HEK293 (cell line): ENCODE data around the gene FSHR.

Source experiments
- CTCF ChIA-PET: fragments of 350-600 bp; formaldehyde crosslinking; extraction: SDS; loops from one replicate; lab custom pipeline; 2021; ENCODE audit warnings: antibody characterized with exemption; lab: Yijun Ruan, JAX
- POLR2A ChIA-PET: fragments of 300-600 bp; formaldehyde crosslinking; extraction: SDS; loops from one replicate; lab custom pipeline; 2020; ENCODE audit warnings: antibody characterized with exemption, inconsistent platforms; lab: Yijun Ruan, JAX
- H3K27ac ChIP-seq: fragments of 200-500 bp; sonication (Bioruptor generic); 2 replicates; pipeline ENCODE4 v1.5.1; 2014; ENCODE audit warnings: low read depth, low read length, control low read depth, inconsistent platforms; ENCODE audit errors: extremely low read depth
- H3K36me3 ChIP-seq, 2 experiments: fragments of 200-500 bp in 1 of 2; sonication (Bioruptor generic) in 1 of 2; 1 replicate in 1 of 2; 2 replicates in 1 of 2; pipeline ENCODE4 v1.5.1; 2014 to 2017; ENCODE audit warnings: inconsistent platforms in 2 of 2, low read length in 2 of 2; ENCODE audit not compliant: control insufficient read depth in 2 of 2, insufficient read depth in 1 of 2
- H3K4me1 ChIP-seq: fragments of 200-500 bp; sonication (Bioruptor generic); 2 replicates; pipeline ENCODE4 v1.5.1; 2014; ENCODE audit warnings: mild to moderate bottlenecking, low read length, inconsistent platforms; ENCODE audit not compliant: control insufficient read depth, insufficient read depth
- H3K4me3 ChIP-seq: 2 replicates; pipeline ENCODE4 v1.5.1; 2011; ENCODE audit warnings: low read depth, mild to moderate bottlenecking, control low read depth, low read length, moderate library complexity
- H3K9me3 ChIP-seq: fragments of 200-500 bp; sonication (Bioruptor generic); 2 replicates; pipeline ENCODE4 v1.5.1; 2014; ENCODE audit warnings: low read depth, low read length, inconsistent platforms; ENCODE audit not compliant: control insufficient read depth, insufficient read depth
- KLF10 ChIP-seq: fragments of 450-650 bp; IDR thresholded peaks from 2 replicates; pipeline ENCODE4 v1.5.1; 2018; ENCODE audit warnings: missing biosample characterization, mild to moderate bottlenecking, missing genetic modification characterization
- MZF1 ChIP-seq: fragments of 450-650 bp; formaldehyde crosslinking; IDR thresholded peaks from 2 replicates; pipeline ENCODE4 v1.5.1; 2017; ENCODE audit warnings: missing biosample characterization, missing genetic modification characterization, borderline replicate concordance
- SP7 ChIP-seq: fragments of 450-650 bp; formaldehyde crosslinking; IDR thresholded peaks from 2 replicates; pipeline ENCODE4 v1.5.1; 2016; ENCODE audit warnings: missing biosample characterization, missing genetic modification characterization
- WT1 ChIP-seq: fragments of 450-650 bp; formaldehyde crosslinking; IDR thresholded peaks from 2 replicates; pipeline ENCODE4 v1.5.1; 2016; ENCODE audit warnings: missing biosample characterization, missing genetic modification characterization
- ZBTB8A ChIP-seq: fragments of 450-650 bp; formaldehyde crosslinking; IDR thresholded peaks from 2 replicates; pipeline ENCODE4 v1.5.1; 2016; ENCODE audit warnings: missing biosample characterization, missing genetic modification characterization
- ZFP69B ChIP-seq: fragments of 450-650 bp; formaldehyde crosslinking; IDR thresholded peaks from 2 replicates; pipeline ENCODE4 v1.5.1; 2016; ENCODE audit warnings: missing biosample characterization, missing genetic modification characterization
- ZNF157 ChIP-seq: fragments of 450-650 bp; formaldehyde crosslinking; IDR thresholded peaks from 2 replicates; pipeline ENCODE4 v1.5.1; 2016; ENCODE audit warnings: missing biosample characterization, missing genetic modification characterization
- ZNF2 ChIP-seq: fragments of 450-650 bp; formaldehyde crosslinking; IDR thresholded peaks from 2 replicates; pipeline ENCODE4 v1.5.1; 2016; ENCODE audit warnings: missing biosample characterization, missing genetic modification characterization
- ZNF433 ChIP-seq: fragments of 450-650 bp; formaldehyde crosslinking; IDR thresholded peaks from 2 replicates; pipeline ENCODE4 v1.5.1; 2016; ENCODE audit warnings: missing biosample characterization, missing genetic modification characterization, low read depth
- ZNF585B ChIP-seq: fragments of 450-650 bp; formaldehyde crosslinking; IDR thresholded peaks from 2 replicates; pipeline ENCODE4 v1.5.1; 2016; ENCODE audit warnings: missing biosample characterization, missing genetic modification characterization
- ZNF596 ChIP-seq: fragments of 450-650 bp; IDR thresholded peaks from 2 replicates; pipeline ENCODE4 v1.5.0; 2018; ENCODE audit warnings: missing biosample characterization, mild to moderate bottlenecking, missing genetic modification characterization, moderate library complexity
- ZNF610 ChIP-seq: fragments of 450-650 bp; formaldehyde crosslinking; IDR thresholded peaks from 2 replicates; pipeline ENCODE4 v1.5.1; 2016; ENCODE audit warnings: missing biosample characterization, missing genetic modification characterization, borderline replicate concordance
- TF ChIP-seq, protein P1 (sequence below): fragments of 450-650 bp; formaldehyde crosslinking; IDR thresholded peaks from 2 replicates; pipeline ENCODE4 v1.5.1; 2016; ENCODE audit warnings: missing biosample characterization, missing genetic modification characterization
- TF ChIP-seq, protein P2 (sequence below): fragments of 450-650 bp; formaldehyde crosslinking; IDR thresholded peaks from 2 replicates; pipeline ENCODE4 v1.5.1; 2016; ENCODE audit warnings: missing biosample characterization, missing genetic modification characterization, low read depth
- TF ChIP-seq, protein P3 (sequence below): fragments of 450-650 bp; formaldehyde crosslinking; IDR thresholded peaks from 2 replicates; pipeline ENCODE4 v1.5.1; 2016; ENCODE audit warnings: missing biosample characterization, missing genetic modification characterization
- TF ChIP-seq, protein P4 (sequence below): fragments of 450-650 bp; formaldehyde crosslinking; IDR thresholded peaks from 2 replicates; pipeline ENCODE4 v1.5.1; 2017; ENCODE audit warnings: missing biosample characterization, mild to moderate bottlenecking, missing genetic modification characterization, moderate library complexity
- TF ChIP-seq, protein P5 (sequence below): fragments of 450-650 bp; formaldehyde crosslinking; conservative IDR thresholded peaks from 2 replicates; pipeline ENCODE4 v1.5.1; 2016; ENCODE audit warnings: low read depth, missing biosample characterization, missing genetic modification characterization
- TF ChIP-seq, protein P6 (sequence below): fragments of 450-650 bp; formaldehyde crosslinking; IDR thresholded peaks from 2 replicates; pipeline ENCODE4 v1.5.1; 2016; ENCODE audit warnings: missing biosample characterization, missing genetic modification characterization, borderline replicate concordance

Gene FSHR

DNA sequence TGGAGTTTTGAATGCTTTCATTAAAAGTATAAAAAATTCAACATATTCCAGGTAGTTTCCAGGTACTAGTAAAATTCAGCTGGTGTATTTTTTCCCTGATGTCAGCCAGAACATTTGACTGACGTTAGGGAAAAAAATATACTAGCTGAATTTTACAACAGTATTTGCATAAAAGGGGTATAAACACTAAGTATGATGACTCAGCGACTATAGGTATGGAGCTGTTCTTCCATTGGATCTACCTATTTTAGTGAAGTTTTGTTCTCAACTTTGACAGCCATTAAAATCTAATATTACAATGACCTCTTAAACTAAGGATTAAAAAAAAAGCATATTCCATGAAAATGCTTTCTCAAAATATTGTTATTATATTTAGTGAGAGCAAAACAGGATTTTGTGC, 155.9 kb downstream of the FSHR start:
- H3K36me3 ChIP-seq = no peaks in the 10 kb centered on the region
- no peak overlapping the region for H3K4me3 ChIP-seq
- TF ChIP-seq, protein P1, sequence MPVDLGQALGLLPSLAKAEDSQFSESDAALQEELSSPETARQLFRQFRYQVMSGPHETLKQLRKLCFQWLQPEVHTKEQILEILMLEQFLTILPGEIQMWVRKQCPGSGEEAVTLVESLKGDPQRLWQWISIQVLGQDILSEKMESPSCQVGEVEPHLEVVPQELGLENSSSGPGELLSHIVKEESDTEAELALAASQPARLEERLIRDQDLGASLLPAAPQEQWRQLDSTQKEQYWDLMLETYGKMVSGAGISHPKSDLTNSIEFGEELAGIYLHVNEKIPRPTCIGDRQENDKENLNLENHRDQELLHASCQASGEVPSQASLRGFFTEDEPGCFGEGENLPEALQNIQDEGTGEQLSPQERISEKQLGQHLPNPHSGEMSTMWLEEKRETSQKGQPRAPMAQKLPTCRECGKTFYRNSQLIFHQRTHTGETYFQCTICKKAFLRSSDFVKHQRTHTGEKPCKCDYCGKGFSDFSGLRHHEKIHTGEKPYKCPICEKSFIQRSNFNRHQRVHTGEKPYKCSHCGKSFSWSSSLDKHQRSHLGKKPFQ (tag by site-specific recombination) = no peak
- no peak for TF ChIP-seq KLF10 (tag by site-specific recombination)
- TF ChIP-seq ZNF433 (tag by site-specific recombination) = no peak
- no peak for TF ChIP-seq ZBTB8A
- TF ChIP-seq, protein P2, sequence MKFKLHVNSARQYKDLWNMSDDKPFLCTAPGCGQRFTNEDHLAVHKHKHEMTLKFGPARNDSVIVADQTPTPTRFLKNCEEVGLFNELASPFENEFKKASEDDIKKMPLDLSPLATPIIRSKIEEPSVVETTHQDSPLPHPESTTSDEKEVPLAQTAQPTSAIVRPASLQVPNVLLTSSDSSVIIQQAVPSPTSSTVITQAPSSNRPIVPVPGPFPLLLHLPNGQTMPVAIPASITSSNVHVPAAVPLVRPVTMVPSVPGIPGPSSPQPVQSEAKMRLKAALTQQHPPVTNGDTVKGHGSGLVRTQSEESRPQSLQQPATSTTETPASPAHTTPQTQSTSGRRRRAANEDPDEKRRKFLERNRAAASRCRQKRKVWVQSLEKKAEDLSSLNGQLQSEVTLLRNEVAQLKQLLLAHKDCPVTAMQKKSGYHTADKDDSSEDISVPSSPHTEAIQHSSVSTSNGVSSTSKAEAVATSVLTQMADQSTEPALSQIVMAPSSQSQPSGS (tag by site-specific recombination) = no peak
- no peak for TF ChIP-seq ZNF596 (tag by site-specific recombination)
- no peak for TF ChIP-seq ZFP69B (tag by site-specific recombination)
- H3K27ac ChIP-seq = no peak overlapping the region
- CTCF ChIA-PET = no interaction called here
- no peaks in the 10 kb centered on the region for H3K9me3 ChIP-seq
- H3K4me1 ChIP-seq = no peaks in the 10 kb centered on the region
- POLR2A ChIA-PET = no interaction called here

DNA sequence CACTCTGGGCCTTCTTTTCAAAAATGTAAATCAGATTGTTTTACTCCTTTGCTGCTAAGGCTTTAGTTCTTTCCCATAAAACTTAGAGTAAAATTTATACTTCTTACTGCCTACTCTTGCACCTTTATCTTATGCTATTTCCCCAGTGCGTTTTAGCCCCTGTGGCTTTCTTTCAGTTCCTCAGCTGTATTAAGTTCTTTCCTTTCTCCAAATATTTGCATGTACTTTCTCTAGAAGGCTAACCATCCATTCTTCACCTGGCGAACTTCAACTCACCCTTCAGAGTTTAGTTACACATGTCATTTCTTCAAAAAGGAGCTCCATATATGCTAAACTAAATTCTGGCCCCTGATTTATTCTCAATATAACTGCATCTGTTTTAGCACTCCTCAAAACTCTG, 160.7 kb downstream of the FSHR start:
- no peaks in the 10 kb centered on the region for H3K9me3 ChIP-seq
- no peak overlapping the region for H3K4me3 ChIP-seq
- ChIA-PET POLR2A (no interaction called here), CTCF (interaction anchor here (0.6 to 1.0 kb wide), 2 partner anchors 9 to 81 kb away, joined by 4 to 5 read pairs; no protein-coding TSS in a partner anchor)
- H3K36me3 ChIP-seq = no peaks in the 10 kb centered on the region
- H3K4me1 ChIP-seq = no peaks in the 10 kb centered on the region
- H3K27ac ChIP-seq = no peak overlapping the region
- TF ChIP-seq SP7 (tag by site-specific recombination) (no peak), MZF1 (tag by site-specific recombination) (no peak), WT1 (no peak), ZNF585B (tag by site-specific recombination) (no peak), ZNF157 (no peak), ZNF610 (tag by site-specific recombination) (no peak), ZNF2 (tag by site-specific recombination) (no peak)
- TF ChIP-seq, protein P3, sequence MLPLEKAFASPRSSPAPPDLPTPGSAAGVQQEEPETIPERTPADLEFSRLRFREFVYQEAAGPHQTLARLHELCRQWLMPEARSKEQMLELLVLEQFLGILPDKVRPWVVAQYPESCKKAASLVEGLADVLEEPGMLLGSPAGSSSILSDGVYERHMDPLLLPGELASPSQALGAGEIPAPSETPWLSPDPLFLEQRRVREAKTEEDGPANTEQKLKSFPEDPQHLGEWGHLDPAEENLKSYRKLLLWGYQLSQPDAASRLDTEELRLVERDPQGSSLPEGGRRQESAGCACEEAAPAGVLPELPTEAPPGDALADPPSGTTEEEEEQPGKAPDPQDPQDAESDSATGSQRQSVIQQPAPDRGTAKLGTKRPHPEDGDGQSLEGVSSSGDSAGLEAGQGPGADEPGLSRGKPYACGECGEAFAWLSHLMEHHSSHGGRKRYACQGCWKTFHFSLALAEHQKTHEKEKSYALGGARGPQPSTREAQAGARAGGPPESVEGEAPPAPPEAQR = no peak
- TF ChIP-seq, protein P4, sequence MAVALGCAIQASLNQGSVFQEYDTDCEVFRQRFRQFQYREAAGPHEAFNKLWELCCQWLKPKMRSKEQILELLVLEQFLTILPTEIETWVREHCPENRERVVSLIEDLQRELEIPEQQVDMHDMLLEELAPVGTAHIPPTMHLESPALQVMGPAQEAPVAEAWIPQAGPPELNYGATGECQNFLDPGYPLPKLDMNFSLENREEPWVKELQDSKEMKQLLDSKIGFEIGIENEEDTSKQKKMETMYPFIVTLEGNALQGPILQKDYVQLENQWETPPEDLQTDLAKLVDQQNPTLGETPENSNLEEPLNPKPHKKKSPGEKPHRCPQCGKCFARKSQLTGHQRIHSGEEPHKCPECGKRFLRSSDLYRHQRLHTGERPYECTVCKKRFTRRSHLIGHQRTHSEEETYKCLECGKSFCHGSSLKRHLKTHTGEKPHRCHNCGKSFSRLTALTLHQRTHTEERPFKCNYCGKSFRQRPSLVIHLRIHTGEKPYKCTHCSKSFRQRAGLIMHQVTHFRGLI (tag by site-specific recombination) = no peak
- TF ChIP-seq, protein P5, sequence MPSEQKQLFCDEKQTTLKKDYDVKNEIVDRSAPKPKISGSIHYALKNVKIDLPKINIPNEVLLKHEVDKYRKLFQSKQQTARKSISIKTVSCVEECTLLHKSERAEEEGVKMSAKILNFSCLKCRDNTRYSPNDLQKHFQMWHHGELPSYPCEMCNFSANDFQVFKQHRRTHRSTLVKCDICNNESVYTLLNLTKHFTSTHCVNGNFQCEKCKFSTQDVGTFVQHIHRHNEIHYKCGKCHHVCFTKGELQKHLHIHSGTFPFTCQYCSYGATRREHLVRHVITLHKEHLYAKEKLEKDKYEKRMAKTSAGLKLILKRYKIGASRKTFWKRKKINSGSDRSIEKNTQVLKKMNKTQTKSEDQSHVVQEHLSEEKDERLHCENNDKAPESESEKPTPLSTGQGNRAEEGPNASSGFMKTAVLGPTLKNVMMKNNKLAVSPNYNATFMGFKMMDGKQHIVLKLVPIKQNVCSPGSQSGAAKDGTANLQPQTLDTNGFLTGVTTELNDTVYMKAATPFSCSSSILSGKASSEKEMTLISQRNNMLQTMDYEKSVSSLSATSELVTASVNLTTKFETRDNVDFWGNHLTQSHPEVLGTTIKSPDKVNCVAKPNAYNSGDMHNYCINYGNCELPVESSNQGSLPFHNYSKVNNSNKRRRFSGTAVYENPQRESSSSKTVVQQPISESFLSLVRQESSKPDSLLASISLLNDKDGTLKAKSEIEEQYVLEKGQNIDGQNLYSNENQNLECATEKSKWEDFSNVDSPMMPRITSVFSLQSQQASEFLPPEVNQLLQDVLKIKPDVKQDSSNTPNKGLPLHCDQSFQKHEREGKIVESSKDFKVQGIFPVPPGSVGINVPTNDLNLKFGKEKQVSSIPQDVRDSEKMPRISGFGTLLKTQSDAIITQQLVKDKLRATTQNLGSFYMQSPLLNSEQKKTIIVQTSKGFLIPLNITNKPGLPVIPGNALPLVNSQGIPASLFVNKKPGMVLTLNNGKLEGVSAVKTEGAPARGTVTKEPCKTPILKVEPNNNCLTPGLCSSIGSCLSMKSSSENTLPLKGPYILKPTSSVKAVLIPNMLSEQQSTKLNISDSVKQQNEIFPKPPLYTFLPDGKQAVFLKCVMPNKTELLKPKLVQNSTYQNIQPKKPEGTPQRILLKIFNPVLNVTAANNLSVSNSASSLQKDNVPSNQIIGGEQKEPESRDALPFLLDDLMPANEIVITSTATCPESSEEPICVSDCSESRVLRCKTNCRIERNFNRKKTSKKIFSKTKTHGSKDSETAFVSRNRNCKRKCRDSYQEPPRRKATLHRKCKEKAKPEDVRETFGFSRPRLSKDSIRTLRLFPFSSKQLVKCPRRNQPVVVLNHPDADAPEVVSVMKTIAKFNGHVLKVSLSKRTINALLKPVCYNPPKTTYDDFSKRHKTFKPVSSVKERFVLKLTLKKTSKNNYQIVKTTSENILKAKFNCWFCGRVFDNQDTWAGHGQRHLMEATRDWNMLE (tag by site-specific recombination) = no peak
- TF ChIP-seq, protein P6, sequence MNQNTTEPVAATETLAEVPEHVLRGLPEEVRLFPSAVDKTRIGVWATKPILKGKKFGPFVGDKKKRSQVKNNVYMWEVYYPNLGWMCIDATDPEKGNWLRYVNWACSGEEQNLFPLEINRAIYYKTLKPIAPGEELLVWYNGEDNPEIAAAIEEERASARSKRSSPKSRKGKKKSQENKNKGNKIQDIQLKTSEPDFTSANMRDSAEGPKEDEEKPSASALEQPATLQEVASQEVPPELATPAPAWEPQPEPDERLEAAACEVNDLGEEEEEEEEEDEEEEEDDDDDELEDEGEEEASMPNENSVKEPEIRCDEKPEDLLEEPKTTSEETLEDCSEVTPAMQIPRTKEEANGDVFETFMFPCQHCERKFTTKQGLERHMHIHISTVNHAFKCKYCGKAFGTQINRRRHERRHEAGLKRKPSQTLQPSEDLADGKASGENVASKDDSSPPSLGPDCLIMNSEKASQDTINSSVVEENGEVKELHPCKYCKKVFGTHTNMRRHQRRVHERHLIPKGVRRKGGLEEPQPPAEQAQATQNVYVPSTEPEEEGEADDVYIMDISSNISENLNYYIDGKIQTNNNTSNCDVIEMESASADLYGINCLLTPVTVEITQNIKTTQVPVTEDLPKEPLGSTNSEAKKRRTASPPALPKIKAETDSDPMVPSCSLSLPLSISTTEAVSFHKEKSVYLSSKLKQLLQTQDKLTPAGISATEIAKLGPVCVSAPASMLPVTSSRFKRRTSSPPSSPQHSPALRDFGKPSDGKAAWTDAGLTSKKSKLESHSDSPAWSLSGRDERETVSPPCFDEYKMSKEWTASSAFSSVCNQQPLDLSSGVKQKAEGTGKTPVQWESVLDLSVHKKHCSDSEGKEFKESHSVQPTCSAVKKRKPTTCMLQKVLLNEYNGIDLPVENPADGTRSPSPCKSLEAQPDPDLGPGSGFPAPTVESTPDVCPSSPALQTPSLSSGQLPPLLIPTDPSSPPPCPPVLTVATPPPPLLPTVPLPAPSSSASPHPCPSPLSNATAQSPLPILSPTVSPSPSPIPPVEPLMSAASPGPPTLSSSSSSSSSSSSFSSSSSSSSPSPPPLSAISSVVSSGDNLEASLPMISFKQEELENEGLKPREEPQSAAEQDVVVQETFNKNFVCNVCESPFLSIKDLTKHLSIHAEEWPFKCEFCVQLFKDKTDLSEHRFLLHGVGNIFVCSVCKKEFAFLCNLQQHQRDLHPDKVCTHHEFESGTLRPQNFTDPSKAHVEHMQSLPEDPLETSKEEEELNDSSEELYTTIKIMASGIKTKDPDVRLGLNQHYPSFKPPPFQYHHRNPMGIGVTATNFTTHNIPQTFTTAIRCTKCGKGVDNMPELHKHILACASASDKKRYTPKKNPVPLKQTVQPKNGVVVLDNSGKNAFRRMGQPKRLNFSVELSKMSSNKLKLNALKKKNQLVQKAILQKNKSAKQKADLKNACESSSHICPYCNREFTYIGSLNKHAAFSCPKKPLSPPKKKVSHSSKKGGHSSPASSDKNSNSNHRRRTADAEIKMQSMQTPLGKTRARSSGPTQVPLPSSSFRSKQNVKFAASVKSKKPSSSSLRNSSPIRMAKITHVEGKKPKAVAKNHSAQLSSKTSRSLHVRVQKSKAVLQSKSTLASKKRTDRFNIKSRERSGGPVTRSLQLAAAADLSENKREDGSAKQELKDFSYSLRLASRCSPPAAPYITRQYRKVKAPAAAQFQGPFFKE (tag by site-specific recombination) = no peak
